HTERT RPE-1 (cell line): Measurements from ENCODE around the gene KCTD10.
"Not testable (repeated sequence)": the region's sequence is repeated elsewhere in the genome, so short reads cannot be mapped to it uniquely, and the experiment has no call there.

Source experiments
- in situ Hi-C: fragments of 300-500 bp; cut with MboI; formaldehyde crosslinking; loops from 4 replicates; pipeline ENCODE4 v1.14.3; 2020; ENCODE audit warnings: low sequenced_read_pairs

KCTD10 gene

GRCh38 chr12:109475121-109475520, 2.0 kb downstream of the KCTD10 start:
- in situ Hi-C loops = no loop called here

GRCh38 chr12:109473526-109474270, 3.4 kb downstream of the KCTD10 start:
- in situ Hi-C loops = not testable (repeated sequence)

GRCh38 chr12:109473006-109473405, 4.1 kb downstream of the KCTD10 start:
- in situ Hi-C loops = no loop called here

- in situ Hi-C loops = no loop called here
Observed at GRCh38 chr12:109469517-109469916, 7.6 kb downstream of the KCTD10 start.

- in situ Hi-C loops = no loop called here
Observed at GRCh38 chr12:109467978-109468676, 9.0 kb downstream of the KCTD10 start.

- in situ Hi-C loops = no loop called here
Observed at GRCh38 chr12:109466821-109467220, 10.3 kb downstream of the KCTD10 start.

GRCh38 chr12:109466305-109466704, 10.8 kb downstream of the KCTD10 start:
- in situ Hi-C loops = no loop called here

GRCh38 chr12:109464642-109465351, 12.3 kb downstream of the KCTD10 start:
- in situ Hi-C loops = no loop called here

- in situ Hi-C loops = no loop called here
Observed at GRCh38 chr12:109463756-109464155, 13.3 kb downstream of the KCTD10 start.

GRCh38 chr12:109462868-109463692, 14.0 kb downstream of the KCTD10 start:
- in situ Hi-C loops = no loop called here

GRCh38 chr12:109461846-109462756, 15.0 kb downstream of the KCTD10 start:
- in situ Hi-C loops = no loop called here

GRCh38 chr12:109461049-109461845, 15.9 kb downstream of the KCTD10 start:
- in situ Hi-C loops = no loop called here

- in situ Hi-C loops = no loop called here
Observed at GRCh38 chr12:109460538-109460937, 16.6 kb downstream of the KCTD10 start.

GRCh38 chr12:109459247-109459646, 17.9 kb downstream of the KCTD10 start:
- in situ Hi-C loops = no loop called here

- in situ Hi-C loops = no loop called here
Observed at GRCh38 chr12:109458771-109459208, 18.3 kb downstream of the KCTD10 start.

- in situ Hi-C loops = no loop called here
Observed at GRCh38 chr12:109458086-109458485, 19.0 kb downstream of the KCTD10 start.

- in situ Hi-C loops = no loop called here
Observed at GRCh38 chr12:109455706-109456105, 21.4 kb downstream of the KCTD10 start.

GRCh38 chr12:109452489-109452888, 24.6 kb downstream of the KCTD10 start:
- in situ Hi-C loops = no loop called here

GRCh38 chr12:109451400-109451799, 25.7 kb downstream of the KCTD10 start:
- in situ Hi-C loops = no loop called here
